ENCODE results near the gene TAAR6.

DNA sequence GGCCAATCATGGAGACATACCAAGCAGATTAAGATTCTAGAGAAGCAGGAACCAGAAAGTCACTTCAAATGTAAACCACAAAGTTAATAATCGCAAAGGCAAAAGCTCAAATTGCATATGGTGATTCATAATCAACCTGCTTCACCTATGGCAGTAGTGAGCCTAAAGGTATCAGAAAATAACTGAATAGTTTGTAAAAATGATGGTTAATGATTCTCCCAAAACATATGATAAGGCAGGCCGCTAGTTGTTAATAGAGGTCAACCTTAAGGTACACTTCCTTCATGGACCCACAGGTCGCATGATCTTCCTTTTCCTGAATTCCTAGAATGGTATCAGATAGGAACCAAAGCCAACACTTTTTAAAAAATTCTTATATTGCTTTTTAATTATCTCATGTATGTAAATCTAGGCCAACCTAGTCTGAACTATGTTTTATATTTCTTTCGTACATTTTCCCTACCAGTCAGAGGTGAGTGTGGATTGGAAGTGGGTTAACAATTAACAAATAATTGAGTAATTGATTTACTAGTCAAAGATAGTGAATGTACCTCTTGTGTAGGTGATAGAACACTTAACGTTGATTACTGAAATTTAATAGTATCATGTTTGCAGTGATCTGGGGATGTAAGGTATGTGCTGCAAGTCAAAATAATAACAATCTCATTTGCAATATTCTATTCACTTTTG is 37.6 kb downstream of the TAAR6 start:
- TF ChIP-seq CTCF (IDR thresholded peaks at IDR 0.05; ENCODE audit: poor library complexity, severe bottlenecking) (no peak), EZH2 (IDR thresholded peaks at IDR 0.05; ENCODE audit: borderline replicate concordance, insufficient read depth, low read length, poor library complexity, severe bottlenecking) (no peak), TAF1 (IDR thresholded peaks at IDR 0.05; ENCODE audit: low read depth) (no peak), MXI1 (conservative IDR thresholded peaks at IDR 0.05; ENCODE audit: poor library complexity, severe bottlenecking) (no peak), EP300 (conservative IDR thresholded peaks at IDR 0.05; ENCODE audit: poor library complexity, severe bottlenecking) (no peak), SMC3 (conservative IDR thresholded peaks at IDR 0.05; ENCODE audit: poor library complexity) (no peak), RAD21 (conservative IDR thresholded peaks at IDR 0.05) (no peak)

Measured in neural cell (in vitro differentiated cells).